Tibial nerve (tissue), 3 donors: Measurements from ENCODE around the gene MSH3.

Experiments used
- CTCF ChIP-seq, 5 experiments: fragments of 200-600 bp in 3 of 5; fragments of 450-650 bp in 2 of 5; sonication (generic) in 3 of 5; IDR thresholded peaks; one replicate each; pipeline ENCODE4 v1.5.1; 2016 to 2019; ENCODE audit warnings: antibody characterized with exemption in 5 of 5, mild to moderate bottlenecking in 3 of 5, moderate library complexity in 2 of 5
- POLR2A ChIP-seq, 2 donors: fragments of 450-650 bp; IDR thresholded peaks; one replicate each; pipeline ENCODE4 v1.6.1; 2017; ENCODE audit warnings: antibody characterized with exemption in 2 of 2, mild to moderate bottlenecking in 2 of 2, moderate library complexity in 2 of 2

- TF ChIP-seq CTCF (IDR thresholded peaks at IDR 0.05) (no peak), POLR2A (IDR thresholded peaks at IDR 0.05) (no peak)
Measured at GRCh38 chr5:80884929-80885328, 230.5 kb downstream of the MSH3 start.
